NCI-H526 (cell line): Measurements from ENCODE around the gene TIAM1.

Experiments used
- DNase-seq, 2 experiments: peaks; one replicate each; lab custom pipeline; 2025; lab: John Stamatoyannopoulos, UW

Gene TIAM1

GRCh38 chr21:31132574-31133242 is 211.4 kb downstream of the TIAM1 start:
- no peak for DNase-seq

- no peak for DNase-seq
Measured at GRCh38 chr21:31130821-31131220, 213.2 kb downstream of the TIAM1 start.

- DNase-seq, result no peak
Measured at GRCh38 chr21:31128234-31128633, 215.8 kb downstream of the TIAM1 start.

GRCh38 chr21:31124010-31124409 is 220.1 kb downstream of the TIAM1 start:
- peak in 1 of 2 experiments; percentile 34 for DNase-seq

GRCh38 chr21:31119199-31119598 is 224.9 kb downstream of the TIAM1 start:
- no peak for DNase-seq

- DNase-seq, result no peak
Measured at GRCh38 chr21:31117128-31117916, 226.7 kb downstream of the TIAM1 start.

- no peak for DNase-seq
Measured at GRCh38 chr21:31115249-31115648, 228.8 kb downstream of the TIAM1 start.

- DNase-seq, result no peak
Measured at GRCh38 chr21:31111093-31111492, 233.0 kb downstream of the TIAM1 start.

GRCh38 chr21:31110430-31110829 is 233.6 kb downstream of the TIAM1 start:
- DNase-seq, result no peak

- DNase-seq, result no peak
Measured at GRCh38 chr21:31107871-31108270, 236.2 kb downstream of the TIAM1 start.

GRCh38 chr21:31107176-31107785 is 236.8 kb downstream of the TIAM1 start:
- no peak for DNase-seq

- no peak for DNase-seq
Measured at GRCh38 chr21:31103571-31104265, 240.3 kb downstream of the TIAM1 start.

- no peak for DNase-seq
Measured at GRCh38 chr21:31103163-31103562, 240.9 kb downstream of the TIAM1 start.

GRCh38 chr21:31099122-31099521 is 244.9 kb downstream of the TIAM1 start:
- DNase-seq, result no peak

GRCh38 chr21:31098576-31099005 is 245.5 kb downstream of the TIAM1 start:
- DNase-seq, result peak; percentile 49 to 77

- DNase-seq, result no peak
Measured at GRCh38 chr21:31092832-31093625, 251.0 kb downstream of the TIAM1 start.

GRCh38 chr21:31090376-31090775 is 253.7 kb downstream of the TIAM1 start:
- DNase-seq, result no peak

GRCh38 chr21:31088474-31088751 is 255.6 kb downstream of the TIAM1 start:
- DNase-seq, result no peak

- DNase-seq, result no peak
Measured at GRCh38 chr21:31087639-31088473, 256.2 kb downstream of the TIAM1 start.

GRCh38 chr21:31084689-31085088 is 259.4 kb downstream of the TIAM1 start:
- DNase-seq, result no peak

- no peak for DNase-seq
Measured at GRCh38 chr21:31078796-31079195, 265.3 kb downstream of the TIAM1 start.
